Measurements from ENCODE around the gene TMED5. TPM values are rescaled to one million over a fixed set of nuclear protein-coding genes. Genes with fewer than 3 reads are reported as not detected.

The TMED5 gene
- total RNA-seq, 4 donors from 2014 or later: 99.5 to 150 (median 127) TPM

DNA sequence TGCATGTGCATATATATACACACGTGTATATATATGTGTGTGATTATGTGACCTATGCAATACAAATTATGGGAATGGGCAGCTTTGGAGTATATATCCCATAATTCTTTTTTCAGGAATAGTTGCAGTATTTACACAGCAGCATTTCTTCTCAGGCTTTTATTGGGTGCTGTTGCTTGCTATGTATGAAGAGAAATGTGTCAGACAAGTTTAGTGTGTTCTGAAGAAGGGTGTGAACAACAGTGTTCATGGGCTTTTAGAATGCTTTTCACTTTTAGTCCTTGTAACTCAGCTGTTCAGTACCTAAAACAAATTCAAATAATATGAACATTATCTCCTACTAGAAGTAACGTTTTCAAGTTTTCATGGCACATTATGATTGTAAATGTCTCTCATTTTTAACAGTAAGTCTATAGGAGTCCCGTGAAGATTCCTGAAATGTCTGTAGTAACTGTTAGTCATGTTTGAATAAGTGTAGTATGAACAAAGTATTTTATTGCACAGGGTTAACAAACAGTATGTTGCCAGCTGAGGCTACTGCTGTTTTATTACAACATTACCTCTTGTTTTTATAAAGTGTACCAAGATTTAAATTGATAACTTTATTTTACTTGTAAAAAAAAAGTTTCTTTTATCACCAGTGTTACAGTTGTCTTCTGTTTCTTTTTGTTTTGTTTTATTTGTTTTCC is 42.5 kb downstream of the TMED5 start:
- intact Hi-C loops (cut with DNase I; ENCODE audit: low total_unique reads) (no loop called here), in situ Hi-C loops (cut with MboI; ENCODE audit: low sequenced_read_pairs in 4 of 4) (no loop called here)
- TF ChIP-seq, protein P1, sequence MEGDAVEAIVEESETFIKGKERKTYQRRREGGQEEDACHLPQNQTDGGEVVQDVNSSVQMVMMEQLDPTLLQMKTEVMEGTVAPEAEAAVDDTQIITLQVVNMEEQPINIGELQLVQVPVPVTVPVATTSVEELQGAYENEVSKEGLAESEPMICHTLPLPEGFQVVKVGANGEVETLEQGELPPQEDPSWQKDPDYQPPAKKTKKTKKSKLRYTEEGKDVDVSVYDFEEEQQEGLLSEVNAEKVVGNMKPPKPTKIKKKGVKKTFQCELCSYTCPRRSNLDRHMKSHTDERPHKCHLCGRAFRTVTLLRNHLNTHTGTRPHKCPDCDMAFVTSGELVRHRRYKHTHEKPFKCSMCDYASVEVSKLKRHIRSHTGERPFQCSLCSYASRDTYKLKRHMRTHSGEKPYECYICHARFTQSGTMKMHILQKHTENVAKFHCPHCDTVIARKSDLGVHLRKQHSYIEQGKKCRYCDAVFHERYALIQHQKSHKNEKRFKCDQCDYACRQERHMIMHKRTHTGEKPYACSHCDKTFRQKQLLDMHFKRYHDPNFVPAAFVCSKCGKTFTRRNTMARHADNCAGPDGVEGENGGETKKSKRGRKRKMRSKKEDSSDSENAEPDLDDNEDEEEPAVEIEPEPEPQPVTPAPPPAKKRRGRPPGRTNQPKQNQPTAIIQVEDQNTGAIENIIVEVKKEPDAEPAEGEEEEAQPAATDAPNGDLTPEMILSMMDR (IDR thresholded peaks at IDR 0.05 in 4 of 5, conservative IDR thresholded peaks at IDR 0.05 in 1 of 5): no peak
- TF ChIP-seq POLR2A (IDR thresholded peaks at IDR 0.05): no peak
- no peak overlapping the region for H3K4me3 ChIP-seq
- peaks cover 0 to 45% of the 10 kb centered on the region in 2 donors for H3K36me3 ChIP-seq
- H3K9me3 ChIP-seq: no peaks in the 10 kb centered on the region
- DNase-seq (no peak), ATAC-seq (no peak)
- no peaks in the 10 kb centered on the region for H3K4me1 ChIP-seq
- no peaks in the 10 kb centered on the region for H3K27me3 ChIP-seq
- H3K27ac ChIP-seq: no peak overlapping the region

DNA sequence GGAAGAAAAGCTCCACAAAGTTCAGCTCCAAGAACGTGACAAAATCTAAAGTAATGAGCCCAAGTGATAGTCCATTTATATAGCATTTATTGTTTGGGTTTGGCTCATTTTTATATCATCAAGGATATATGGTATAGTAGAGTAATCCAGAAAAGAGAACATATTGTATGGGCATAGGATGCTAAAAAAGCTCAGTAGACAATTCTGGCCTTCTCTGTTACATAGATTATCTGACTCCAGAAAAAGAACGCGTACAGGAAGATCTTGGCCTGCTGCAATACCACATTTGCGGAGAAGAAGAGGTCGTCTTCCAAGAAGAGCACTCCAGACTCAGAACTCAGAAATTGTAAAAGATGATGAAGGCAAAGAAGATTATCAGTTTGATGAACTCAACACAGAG is 43.8 kb downstream of the TMED5 start:
- no peak overlapping the region for H3K4me3 ChIP-seq
- TF ChIP-seq, protein P1 (IDR thresholded peaks at IDR 0.05 in 4 of 5, conservative IDR thresholded peaks at IDR 0.05 in 1 of 5): no peak
- TF ChIP-seq POLR2A (IDR thresholded peaks at IDR 0.05): no peak
- in situ Hi-C loops (cut with MboI; ENCODE audit: low sequenced_read_pairs in 4 of 4): no loop called here
- intact Hi-C loops (cut with DNase I; ENCODE audit: low total_unique reads): no loop called here
- H3K9me3 ChIP-seq: no peaks in the 10 kb centered on the region
- no peak overlapping the region for H3K27ac ChIP-seq
- H3K4me1 ChIP-seq: no peaks in the 10 kb centered on the region
- ATAC-seq (no peak), DNase-seq (no peak)
- no peaks in the 10 kb centered on the region for H3K27me3 ChIP-seq
- peaks cover 0 to 45% of the 10 kb centered on the region in 2 donors for H3K36me3 ChIP-seq

DNA sequence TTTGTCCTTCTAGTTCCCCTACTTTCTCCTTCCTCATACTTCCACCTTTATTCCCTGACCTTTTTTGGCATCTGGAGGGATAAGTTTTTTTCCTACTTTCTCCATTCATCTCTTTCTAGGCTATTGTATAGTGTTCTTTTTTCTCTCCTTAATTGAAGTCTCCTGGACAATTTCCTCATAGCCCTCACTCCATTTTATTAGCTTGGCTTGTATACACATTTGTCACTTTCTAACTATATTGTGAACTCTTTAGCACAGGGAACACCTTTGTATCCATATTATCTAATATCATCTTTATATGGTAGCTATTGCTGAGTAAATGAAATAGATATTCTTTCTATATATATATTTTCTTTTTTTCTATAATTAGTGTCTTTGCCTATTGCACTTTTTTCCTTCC is 47.6 kb downstream of the TMED5 start:
- no peak overlapping the region for H3K27ac ChIP-seq
- no peaks in the 10 kb centered on the region for H3K27me3 ChIP-seq
- DNase-seq (no peak), ATAC-seq (no peak)
- in situ Hi-C loops (cut with MboI; ENCODE audit: low sequenced_read_pairs in 4 of 4) (no loop called here), intact Hi-C loops (cut with DNase I; ENCODE audit: low total_unique reads) (no loop called here)
- H3K4me1 ChIP-seq: no peaks in the 10 kb centered on the region
- no peak for TF ChIP-seq POLR2A (IDR thresholded peaks at IDR 0.05)
- TF ChIP-seq, protein P1 (IDR thresholded peaks at IDR 0.05 in 4 of 5, conservative IDR thresholded peaks at IDR 0.05 in 1 of 5): no peak
- H3K4me3 ChIP-seq: no peak overlapping the region
- peaks cover 0 to 32% of the 10 kb centered on the region in 2 donors for H3K36me3 ChIP-seq
- no peaks in the 10 kb centered on the region for H3K9me3 ChIP-seq

DNA sequence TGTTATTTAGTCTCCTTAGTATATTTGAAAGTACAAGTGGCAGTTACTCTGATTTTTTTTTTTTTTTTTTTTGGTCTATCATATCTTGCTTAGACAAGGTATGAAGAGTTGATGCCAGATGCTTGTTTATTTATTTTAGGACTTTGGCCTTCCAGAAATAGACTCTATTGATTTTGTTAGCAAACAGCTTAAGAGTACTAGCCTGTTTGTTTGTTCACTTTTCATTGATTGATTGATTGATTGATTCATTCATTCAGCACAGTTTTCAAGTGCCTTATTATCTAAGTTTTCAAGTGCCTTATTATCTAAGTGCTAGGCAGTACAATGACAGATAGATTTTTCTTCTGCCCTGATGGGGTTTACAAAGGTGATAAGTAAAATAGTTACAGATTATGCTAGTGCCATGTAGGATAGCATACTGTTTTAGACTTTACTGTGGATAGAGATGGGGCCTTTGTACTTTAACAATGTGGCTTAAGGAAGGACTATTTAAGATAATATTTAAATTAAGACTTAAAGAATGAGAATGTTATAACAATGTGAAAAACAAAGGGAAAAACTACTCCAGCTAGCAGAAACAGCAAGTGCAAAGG is 50.6 kb downstream of the TMED5 start:
- no peak overlapping the region for H3K27ac ChIP-seq
- intact Hi-C loops (cut with DNase I; ENCODE audit: low total_unique reads) (no loop called here), in situ Hi-C loops (cut with MboI; ENCODE audit: low sequenced_read_pairs in 4 of 4) (no loop called here)
- TF ChIP-seq POLR2A (IDR thresholded peaks at IDR 0.05): no peak
- TF ChIP-seq, protein P1 (IDR thresholded peaks at IDR 0.05 in 4 of 5, conservative IDR thresholded peaks at IDR 0.05 in 1 of 5): no peak
- H3K4me1 ChIP-seq: no peaks in the 10 kb centered on the region
- H3K27me3 ChIP-seq: no peaks in the 10 kb centered on the region
- ATAC-seq (no peak), DNase-seq (no peak)
- H3K4me3 ChIP-seq: no peak overlapping the region
- no peaks in the 10 kb centered on the region for H3K9me3 ChIP-seq
- H3K36me3 ChIP-seq: peaks cover 0 to 10% of the 10 kb centered on the region in 2 donors

Data from gastrocnemius medialis (tissue), 4 donors.